Superior temporal gyrus (tissue), 1 donor: ENCODE data around the gene THBS2.
"Not testable (repeated sequence)": the region's sequence is repeated elsewhere in the genome, so short reads cannot be mapped to it uniquely, and the experiment has no call there.

Source experiments
- DNase-seq: peaks from one replicate; pipeline ENCODE4 v3.0.0-alpha.2; 2016; ENCODE audit errors: extremely low spot score

THBS2 gene

DNA sequence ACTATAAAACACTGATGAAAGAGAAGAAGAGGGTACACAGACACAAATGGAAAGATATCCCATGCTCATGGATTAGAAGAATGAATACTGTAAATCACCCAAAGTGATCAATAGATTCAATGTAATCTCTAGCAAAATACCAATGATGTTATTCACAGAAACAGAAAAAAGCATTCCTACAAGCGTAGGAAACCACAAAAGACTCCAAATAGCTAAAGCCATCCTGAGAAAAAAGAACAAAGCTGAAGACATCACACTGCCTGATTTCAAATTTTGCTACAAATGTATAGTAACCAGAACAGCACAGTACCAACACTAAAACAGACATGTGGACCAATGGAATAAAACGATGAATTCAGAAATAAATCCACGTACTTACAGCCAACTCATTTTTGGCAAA, 43.0 kb downstream of the THBS2 start:
- no peak for DNase-seq

DNA sequence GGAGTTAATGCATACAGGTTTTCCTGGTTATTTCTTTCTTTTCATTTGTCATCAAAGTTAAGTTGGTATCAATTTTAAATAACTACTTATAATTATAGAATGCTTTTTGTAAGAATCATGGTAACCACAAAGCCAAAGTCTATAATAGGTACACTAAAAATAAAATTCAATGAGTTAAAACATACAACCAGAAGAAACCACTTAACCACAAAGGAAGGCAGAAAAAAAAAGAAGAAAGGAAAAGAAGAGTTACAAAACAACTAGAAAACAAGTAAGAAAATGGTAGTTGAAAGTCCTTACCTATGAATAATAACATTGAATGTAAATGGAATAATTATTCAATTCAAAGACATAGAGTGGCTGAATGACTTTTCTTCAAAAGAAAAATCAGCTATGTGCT, 45.6 kb downstream of the THBS2 start:
- no peak for DNase-seq

DNA sequence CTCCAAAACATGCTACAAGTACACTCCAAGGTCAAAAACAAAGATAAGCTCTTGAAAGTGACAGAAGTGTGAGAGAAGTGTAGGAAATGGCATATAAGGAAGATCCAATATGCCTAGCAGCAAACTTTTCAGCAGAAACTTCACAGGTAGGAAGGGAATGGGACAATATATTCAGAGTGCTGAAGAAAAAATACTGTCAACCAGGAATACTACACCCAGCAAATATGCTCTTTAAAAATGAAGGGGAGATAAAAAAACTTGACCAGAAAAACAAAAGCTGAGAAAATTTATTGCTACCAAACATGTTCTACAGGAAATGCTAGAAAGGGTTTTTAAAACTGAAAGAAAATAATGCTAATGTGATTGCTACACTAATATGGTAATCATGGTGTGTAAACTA, 46.2 kb downstream of the THBS2 start:
- no peak for DNase-seq

DNA sequence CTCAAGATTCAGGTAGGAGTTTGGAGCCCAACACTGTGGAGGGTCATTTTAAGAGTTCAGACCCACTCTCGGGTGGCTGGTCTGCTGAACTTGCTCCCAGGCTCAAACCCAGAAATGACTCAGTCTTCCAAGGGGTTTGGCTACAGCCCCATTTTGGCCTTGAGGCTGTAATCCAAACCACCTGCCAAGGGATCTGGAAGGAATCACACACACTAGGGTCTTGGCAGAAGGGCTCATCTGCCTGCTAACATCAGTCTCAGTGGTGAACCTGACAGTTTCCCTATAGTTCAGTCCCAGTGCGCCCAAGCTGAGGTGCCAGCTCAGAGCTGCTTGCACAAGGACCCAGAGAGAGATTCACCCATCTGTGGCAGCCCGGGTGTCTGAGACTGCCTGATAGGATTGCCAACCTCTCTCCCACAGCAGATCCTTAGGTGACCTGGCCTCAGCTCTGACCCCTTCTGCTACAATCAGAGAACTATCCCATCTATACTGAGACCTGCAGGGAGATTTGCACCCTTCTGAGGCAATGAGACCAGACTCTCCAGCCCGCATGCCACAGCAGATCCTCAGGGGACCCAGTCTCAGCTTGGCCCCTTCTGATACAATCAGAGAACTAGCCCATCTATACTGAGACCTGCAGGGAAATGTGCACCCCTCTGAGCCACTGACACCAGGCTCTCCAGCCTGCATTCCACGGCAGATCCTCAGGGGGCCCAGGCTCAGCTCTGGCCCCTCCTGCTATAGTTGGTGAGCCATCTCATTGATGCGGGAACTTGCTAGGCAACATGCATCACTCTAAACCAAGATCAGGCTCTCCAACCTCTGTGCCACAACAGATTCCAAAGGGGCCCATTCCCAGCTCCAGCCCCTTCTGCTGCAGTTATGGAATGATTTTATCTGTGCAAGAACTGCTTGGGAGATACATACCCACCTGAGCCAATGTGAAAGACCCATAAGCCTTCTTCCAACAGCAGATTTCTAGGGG, 48.2 kb downstream of the THBS2 start:
- no peak for DNase-seq

DNA sequence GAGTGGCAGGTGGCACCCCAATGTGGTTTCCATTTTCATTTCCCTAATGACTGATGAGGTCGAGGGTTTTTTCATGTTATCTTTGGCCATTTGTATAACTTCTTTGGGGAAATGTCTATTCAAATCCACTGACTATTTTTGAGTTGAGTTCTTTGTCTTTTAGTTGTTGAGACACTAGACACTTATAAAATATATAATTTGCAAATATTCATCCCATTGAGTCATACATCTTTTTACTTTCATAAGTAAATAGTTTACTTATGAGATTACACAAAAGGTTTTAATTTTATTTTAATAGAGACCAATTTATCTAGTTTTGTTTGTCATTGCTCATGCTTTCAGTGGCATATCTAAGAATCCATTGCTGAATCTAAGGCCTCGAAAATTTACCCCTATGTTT, 49.5 kb downstream of the THBS2 start:
- no peak for DNase-seq

DNA sequence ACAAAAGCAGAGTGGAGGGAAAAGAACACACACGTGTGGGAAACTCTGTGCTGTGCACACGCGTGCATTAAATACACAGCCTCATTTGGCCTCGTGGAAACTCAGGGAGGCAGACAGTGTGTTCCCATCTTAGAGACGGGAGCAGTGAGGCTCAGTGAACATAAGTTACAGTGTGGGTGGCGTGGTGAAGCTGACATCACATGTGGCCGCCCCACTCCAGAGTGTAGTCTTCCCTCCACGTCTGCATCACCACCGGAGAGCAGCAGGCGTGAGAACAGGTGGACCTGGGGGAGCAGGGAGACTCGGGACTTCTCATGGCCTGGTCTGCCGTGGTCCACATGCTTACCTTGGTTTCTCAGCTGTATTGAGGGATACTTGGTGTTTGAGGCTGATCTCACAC, 51.7 kb downstream of the THBS2 start:
- DNase-seq: no peak

DNA sequence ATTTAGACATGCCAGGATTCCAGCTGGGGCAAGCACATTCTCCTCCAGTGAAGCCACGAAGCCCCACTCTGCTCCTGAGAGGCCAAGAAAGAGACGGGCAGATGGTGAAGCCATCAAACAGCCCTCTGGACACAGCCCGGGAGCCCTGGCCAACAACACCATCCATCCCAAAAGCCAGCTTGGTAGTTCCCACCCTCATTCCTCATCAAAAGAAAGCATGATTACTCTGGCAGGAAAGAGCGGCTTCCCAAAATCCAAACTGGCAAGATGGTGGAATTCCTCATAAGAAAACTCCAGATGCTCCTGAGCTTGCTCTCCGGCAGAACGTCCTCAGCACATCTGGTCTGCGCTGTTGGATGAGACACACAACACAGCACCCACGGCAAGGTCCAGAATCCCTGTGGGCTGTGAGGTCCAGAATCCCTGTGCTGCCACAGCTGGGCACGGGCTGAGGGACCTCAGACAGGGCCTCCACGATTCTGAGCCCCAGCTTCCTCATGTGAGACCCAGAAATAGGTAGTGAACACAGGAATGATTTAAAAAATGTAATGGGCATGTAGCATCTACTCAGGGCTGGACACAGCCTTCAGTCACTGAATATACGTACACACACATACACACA, 52.6 kb downstream of the THBS2 start:
- no peak for DNase-seq

DNA sequence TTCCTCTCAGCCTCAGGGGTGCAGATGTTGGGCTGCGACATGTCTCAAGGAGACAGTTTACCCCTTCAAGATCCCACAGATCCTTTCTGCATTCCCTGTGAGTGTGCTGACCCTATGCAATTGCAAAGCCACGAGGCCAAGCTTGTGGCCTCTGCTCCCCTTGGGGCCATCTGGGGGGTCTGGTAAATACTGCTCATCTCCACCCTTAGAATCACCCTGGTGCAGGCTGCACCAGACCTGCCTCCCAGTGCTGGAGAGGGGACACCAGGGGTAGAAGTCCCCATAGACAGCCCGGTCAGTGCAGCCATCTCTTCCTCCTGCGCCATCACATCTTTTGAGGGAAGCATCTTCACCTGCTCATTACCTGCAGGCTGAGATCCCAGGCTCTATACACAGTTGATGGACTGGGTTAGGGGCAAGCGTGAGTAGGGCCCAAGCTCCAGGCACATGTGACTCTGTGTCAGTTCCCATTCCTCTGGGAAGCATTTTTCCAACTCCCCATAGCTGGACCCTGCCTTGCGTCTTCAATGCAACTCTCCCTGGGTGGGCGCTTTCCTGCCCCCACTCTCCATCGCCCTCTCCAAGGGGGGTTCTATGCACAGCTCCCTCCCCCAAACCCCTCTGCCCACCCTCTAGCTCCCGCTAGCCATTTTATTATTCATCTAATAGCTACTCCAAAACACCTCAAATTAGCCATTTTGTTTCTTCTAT, 53.9 kb downstream of the THBS2 start:
- no peak for DNase-seq

DNA sequence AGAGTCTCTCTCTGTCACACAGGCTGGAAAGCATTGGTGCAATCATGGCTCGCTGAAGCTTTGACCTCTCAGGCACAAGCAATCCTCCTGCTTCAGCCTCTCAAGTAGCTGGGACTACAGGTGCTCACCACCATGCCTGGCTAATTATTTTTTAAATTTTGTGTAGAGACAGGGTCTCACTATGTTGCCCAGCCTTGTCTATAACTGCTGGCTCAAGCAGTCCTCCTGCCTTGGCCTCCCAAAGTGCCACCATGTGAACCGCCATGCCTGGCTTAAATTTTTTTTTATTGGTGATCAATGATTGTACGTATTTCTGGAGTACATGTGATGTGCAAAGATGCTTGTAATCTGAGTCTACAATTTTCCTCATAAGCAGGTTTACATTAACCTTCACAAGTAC, 54.8 kb downstream of the THBS2 start:
- DNase-seq: no peak

DNA sequence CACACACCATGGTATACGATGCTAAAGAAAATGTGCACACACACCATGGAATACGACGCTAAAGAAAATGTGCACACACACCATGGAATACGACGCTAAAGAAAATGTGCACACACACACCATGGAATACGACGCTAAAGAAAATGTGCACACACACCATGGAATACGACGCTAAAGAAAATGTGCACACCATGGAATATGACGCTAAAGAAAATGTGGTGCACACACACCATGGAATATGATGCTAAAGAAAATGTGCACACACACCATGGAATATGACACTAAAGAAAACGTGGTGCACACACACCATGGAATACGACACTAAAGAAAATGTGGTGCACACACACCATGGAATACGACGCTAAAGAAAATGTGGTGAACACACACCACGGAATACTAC, 55.7 kb downstream of the THBS2 start:
- DNase-seq: not testable (repeated sequence)

DNA sequence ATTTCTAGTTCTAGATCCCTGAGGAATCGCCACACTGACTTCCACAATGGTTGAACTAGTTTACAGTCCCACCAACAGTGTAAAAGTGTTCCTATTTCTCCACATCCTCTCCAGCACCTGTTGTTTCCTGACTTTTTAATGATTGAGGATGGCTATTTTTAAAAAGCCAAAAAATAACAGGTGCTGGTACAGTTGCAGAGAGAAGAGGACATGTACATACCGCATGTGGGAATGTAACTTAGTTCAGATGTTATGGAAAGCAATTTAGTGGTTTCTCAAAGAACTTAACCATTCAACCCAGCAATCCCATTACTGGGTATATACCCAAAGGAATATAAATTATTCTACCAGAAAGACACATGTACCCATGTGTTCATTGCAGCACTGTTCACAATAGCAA, 57.4 kb downstream of the THBS2 start:
- DNase-seq: not testable (repeated sequence)

DNA sequence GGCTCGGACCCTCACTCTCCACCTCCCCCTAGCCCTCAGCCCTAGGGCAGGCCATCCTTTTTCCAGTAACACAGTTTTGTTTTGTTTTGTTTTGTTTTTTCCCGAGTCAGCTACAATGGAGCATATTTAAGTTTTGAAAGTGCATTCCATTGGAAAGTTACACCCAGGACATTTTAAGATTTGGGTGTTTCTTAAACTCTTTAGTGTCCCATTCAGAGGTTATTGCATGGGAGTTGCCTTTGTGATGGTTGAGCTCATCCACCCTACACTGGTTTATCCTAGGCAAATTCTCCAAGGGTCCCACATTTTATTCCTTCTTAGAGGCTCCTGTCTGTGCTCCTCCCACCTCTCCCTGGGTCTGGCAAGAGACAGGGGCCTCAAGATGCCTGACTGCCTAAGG, 58.9 kb downstream of the THBS2 start:
- DNase-seq: no peak

DNA sequence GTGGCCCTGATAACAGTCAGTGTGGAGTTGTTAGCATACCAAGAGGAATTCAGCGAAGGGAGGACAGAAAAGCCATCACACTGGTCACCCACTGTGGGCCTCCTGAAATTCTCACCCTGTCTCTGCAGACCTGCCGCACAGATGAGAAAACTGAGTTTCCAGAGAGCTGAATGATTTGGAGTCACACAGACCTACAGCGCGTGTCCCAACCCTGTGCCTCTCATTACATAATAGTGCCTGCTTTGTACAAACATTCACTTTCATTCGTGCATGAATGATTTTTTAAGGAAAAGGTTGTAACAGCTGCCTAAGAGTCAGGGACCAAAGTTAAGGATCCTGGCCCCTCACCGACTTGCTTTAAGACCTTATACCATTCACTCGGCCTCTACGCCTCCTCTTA, 62.7 kb downstream of the THBS2 start:
- DNase-seq: no peak

DNA sequence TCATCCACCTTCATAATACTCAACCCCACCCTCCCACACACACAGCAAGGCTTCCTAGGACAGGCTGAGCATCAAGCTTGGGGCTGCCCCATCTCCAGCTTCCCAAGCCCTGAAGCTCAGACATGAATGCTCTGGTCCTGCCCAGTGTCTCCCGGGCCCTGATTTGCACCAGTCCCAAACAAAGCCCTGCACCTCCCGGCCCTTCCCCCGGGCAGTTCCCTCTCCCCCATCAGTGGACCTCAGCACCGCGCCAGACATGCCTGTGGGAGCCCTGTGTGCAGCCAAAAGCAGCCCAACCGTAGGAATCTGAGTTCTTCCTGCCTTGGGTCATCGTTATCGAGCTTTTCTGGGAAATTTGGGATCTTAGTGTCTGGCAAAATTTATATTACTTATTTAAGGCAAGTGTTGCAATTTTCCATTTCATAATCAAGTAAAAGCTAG, 63.5 kb downstream of the THBS2 start:
- DNase-seq: no peak

DNA sequence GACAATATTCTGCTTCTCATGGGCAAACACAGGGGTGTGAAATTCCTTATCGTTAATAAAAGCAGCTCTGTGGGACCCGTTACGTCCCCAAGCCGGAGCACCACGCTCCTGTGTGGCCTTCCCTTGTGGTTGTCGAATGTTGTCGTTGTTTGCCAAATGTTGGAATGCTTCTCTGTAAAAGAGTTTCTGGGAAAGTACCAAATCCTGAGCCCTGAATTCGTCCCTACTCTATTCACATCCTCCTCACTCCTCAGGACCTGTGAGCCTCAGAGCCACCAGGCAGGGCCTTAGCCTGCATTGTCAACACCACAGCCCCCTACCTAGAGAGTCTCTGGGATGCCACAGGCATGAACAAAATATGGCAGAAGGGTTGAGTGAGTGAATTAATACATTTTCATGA, 64.0 kb downstream of the THBS2 start:
- no peak for DNase-seq

DNA sequence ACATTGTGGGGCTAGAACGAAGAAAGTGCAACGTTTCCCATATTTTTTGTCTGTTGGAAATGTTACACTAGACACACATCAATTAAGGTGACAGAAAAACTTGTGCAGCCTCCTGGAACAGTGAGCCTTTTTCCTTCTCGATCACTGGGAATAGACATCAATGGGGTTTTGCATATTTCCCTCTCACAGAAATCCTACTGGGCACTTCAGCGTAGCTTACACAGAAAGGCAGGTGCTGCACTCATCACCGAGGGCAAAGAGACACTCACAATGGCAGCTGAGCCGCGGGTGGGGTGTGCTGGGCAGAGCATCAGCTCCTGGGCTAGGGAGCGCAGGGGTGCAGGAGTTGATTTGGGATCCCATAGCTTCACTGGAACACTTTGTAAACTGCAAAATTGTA, 64.5 kb downstream of the THBS2 start:
- no peak for DNase-seq

DNA sequence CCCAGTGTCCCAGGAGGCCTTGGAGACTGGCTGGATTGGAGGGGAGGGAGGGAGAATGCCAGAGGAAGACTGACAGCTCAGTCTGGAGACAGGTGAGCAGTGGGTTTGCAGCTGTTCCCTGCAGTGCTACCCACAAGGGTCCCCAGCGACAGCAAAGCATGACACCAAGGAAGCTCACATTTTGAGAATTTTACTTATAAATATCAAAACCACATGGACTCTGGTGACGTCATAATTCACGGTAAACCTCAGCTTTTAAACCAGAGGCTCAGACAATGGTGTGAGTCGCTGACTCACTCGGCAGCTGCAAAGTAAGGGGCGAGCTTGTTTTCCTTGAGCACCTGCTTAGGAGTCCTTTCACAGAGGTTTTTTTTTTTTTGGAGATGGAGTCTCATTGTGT, 65.2 kb downstream of the THBS2 start:
- DNase-seq: no peak

DNA sequence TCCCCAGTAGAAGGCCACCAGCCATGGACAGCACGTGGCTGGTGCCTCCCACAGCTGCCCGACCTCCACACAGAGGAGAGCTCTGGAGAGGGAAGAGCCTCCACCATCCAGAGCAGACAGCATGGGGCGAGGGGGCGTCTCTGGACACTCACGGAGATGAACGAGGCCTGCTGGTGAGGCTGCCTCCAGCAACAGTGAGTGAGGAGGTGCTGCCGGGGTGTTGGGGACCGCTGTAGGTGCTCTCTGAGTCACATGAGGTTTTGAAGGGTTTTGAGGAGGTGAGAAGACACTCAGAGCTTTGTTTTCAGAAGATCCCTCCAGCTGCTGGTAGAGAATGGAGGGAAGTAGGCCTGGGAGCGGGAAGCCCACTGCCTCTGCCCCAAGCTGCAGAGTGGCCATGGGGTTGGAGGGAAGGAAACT, 65.6 kb downstream of the THBS2 start:
- no peak for DNase-seq

DNA sequence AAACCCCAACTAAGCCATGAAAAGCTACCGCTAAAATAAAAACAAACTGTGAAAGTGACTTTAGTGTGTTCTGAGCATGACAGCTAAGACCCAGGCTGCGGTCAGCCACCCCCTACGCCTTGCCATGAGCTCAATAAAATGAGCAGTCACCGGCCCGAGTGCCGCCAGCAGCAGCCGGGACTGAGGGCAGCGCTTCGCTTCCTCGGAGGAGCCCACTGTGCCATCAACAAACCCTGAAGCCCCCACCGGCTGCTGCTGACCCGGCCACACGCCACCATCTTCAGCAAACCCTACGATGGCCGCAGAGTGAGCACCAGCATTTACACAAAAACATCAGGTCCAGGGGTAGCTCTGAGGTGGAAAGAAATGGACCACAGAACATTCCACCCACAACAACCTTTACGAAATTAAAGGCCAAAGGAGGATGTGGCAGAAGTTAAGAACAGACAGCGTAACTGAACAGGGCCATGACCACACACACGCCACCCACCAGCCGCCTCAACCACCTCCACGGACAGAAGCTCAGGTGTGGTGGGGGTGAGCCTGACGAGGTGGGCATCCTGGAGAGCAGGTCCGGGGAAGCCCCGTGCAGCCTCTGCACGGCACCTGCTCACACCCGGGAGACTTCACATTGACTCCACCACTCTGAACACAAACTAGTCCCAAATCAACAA, 67.0 kb downstream of the THBS2 start:
- DNase-seq: no peak

DNA sequence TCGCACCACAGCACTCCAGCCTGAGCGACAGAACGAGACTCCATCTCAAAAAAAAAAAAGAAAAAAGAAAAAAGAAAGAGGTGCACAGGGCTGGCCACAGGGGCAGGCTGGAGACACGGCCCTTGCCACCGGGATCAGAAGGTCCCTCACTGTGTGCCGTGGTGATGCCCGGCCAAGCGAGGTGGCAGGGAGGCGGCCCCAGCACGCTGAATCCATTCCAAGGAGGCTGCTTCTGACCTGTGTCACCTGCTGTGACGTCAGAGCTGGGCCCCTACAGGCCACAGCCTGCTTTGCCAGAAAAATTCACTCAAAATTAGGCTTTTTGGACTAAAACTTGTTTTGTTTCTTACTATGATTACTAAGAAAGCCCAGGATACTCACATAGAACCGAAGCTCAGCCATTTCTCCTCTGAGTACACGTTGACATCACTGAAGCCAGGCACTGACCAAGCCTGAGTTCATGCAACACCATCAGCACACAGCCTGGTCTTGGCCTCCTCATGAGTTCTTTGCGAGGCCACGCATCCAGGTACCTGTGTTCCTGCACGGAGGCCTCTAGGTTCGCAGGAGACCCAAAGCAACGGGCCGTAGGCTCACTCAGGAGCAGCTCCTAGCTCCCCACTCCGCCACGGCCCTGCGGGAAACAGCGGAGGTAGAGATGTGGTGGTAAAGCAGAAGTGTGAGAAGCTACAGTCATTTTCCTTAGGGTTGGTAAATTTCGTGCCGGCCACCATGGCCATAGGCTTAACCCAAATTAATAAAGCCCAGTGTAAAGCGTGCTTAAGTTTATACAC, 67.8 kb downstream of the THBS2 start:
- DNase-seq: no peak

DNA sequence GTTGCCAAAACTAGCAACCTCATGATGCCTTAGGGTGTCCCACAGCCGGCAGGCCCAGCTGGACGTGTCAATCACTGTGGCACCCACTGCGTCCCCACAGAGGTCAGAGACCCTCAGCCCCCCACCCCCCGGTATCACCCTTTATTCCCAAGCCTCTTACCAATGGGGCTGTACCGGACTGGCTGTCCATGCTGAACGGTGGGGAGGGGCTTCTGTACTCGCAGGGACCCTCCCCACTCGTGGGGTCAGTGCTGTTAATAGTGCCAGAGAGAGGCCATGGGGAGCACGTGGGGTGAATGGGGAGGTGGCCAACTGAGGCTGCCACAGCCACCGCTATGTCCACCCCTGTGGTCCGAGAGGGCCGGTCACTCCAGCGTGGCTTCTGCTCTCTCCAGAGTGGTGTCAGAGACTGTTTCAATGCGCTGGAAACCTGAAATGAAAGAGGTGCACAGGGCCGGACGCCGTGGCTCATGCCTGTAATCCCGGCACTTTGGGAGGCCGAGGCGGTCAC, 68.6 kb downstream of the THBS2 start:
- DNase-seq: no peak
